GM19395 (cell line): ENCODE results near the gene PAGR1.
A peak's percentile ranks its signal among the peaks of the same experiment; 100 is the strongest.
"Not testable (repeated sequence)": the region's sequence is repeated elsewhere in the genome, so short reads cannot be mapped to it uniquely, and the experiment has no call there.

Experiments used
- ATAC-seq: cut with Tn5 transposase; IDR thresholded peaks from one replicate; pipeline ENCODE4 v1.9.1; 2021; ENCODE audit warnings: mild to moderate bottlenecking, moderate library complexity; ENCODE audit not compliant: unreplicated experiment

The PAGR1 gene

DNA sequence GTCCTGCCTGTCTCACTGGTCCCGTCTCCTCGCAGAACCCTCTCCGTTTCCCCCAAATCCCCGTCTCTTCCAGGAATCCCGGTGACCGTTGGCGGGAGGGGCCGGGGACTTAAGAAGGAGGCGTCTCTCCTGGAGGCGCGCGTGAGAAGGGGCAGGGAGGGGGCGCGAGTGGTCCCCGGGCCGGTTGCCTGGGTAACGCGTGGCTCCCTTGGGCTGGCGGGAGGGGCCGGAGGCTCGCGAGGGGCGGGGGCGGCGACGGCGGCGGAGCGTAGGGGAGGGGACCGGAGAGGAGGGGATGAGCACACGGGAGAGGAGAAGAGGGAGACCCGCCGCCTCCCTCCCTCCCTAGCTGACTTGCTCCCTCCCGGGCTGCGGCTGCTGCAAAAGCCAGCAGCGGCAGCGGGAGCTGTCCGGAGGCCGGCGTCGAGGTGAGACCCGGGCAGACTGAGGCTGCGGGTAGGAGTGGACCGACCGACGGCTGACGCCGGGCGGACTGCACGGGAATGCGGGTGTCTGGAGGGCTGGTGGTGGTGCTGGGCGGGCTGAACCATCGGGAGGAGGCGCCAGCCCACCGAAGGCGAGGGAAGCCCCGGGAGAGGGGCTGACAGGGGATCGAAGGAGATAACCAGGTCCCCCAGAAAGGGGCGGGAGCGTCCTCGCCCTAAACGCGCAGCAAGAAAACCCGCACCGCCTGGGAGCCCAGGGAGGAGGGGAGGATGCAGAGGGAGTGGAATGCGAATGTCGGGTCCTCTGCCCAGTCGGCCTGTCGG is 3.9 kb upstream of the PAGR1 start, which contains the start of gene PRRT2:
Gene PRRT2 (plus strand): TSS at position 298 of the 770 bp plus-strand sequence. CDS start 862 bp downstream, outside the sequence.
- no peak for ATAC-seq

DNA sequence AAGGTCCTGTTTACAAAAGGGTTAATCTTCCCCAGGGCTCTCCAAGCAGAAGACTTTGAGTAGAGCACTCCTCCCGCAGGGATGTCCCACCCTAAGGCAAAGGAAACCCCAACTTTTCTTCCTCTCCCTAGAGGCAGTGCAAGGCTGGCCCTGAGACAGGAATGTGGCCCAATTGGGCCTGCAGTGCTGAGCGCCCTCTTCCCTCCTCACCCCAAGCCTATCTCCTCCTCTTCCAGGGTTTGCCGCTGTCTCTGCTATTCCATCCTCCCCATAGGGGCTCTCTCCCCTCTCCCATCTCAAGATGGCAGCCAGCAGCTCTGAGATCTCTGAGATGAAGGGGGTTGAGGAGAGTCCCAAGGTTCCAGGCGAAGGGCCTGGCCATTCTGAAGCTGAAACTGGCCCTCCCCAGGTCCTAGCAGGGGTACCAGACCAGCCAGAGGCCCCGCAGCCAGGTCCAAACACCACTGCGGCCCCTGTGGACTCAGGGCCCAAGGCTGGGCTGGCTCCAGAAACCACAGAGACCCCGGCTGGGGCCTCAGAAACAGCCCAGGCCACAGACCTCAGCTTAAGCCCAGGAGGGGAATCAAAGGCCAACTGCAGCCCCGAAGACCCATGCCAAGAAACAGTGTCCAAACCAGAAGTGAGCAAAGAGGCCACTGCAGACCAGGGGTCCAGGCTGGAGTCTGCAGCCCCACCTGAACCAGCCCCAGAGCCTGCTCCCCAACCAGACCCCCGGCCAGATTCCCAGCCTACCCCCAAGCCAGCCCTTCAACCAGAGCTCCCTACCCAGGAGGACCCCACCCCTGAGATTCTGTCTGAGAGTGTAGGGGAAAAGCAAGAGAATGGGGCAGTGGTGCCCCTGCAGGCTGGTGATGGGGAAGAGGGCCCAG is 3.0 kb upstream of the PAGR1 start:
- ATAC-seq: no peak

- no peak for ATAC-seq
Measured at GRCh38 chr16:29813644-29814562, 2.0 kb upstream of the PAGR1 start.

- no peak for ATAC-seq
Measured at GRCh38 chr16:29814592-29814991, 1.4 kb upstream of the PAGR1 start.

- no peak for ATAC-seq
Measured at GRCh38 chr16:29815032-29815721, 775 bp upstream of the PAGR1 start.

GRCh38 chr16:29816694-29817441 is 916 bp downstream of the PAGR1 start:
- ATAC-seq: peak; percentile 10

GRCh38 chr16:29818082-29818481 is 2.1 kb downstream of the PAGR1 start:
- no peak for ATAC-seq

DNA sequence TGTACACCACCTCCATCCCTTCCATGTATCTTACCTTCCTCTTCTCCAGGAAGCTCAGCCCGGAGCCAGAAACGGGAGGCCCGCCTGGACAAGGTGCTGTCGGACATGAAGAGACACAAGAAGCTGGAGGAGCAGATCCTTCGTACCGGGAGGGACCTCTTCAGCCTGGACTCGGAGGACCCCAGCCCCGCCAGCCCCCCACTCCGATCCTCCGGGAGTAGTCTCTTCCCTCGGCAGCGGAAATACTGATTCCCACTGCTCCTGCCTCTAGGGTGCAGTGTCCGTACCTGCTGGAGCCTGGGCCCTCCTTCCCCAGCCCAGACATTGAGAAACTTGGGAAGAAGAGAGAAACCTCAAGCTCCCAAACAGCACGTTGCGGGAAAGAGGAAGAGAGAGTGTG is 3.6 kb downstream of the PAGR1 start:
- ATAC-seq: no peak

DNA sequence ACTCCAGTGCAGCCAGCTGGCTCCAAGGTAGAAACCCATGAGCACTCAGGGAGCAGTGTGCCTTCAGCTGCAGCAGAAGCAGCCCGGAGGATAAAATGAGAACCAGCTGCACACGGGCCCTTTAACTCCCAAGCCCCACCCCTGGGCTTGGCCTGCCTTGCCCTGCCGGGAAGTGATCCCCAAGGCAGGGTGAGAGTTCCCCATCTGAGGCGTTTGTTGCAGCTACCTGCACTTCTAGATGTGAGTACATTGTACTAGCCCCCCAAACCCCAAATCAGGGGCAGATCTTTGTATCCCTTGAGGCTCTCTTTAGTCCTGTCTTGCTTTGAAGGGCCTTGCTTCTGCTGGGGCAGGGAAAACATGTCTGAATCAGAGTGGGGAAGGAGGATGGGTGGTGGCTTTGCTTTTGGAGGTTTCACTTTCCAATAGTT is 4.3 kb downstream of the PAGR1 start, which contains the start of gene MVP:
Gene MVP (plus strand): TSS at position 192 of the 431 bp plus-strand sequence. CDS start 10,088 bp downstream, outside the sequence.
- ATAC-seq: no peak

- ATAC-seq: no peak
Measured at GRCh38 chr16:29820730-29821642, 5.0 kb downstream of the PAGR1 start.

GRCh38 chr16:29821643-29822115 is 5.7 kb downstream of the PAGR1 start:
- no peak for ATAC-seq

DNA sequence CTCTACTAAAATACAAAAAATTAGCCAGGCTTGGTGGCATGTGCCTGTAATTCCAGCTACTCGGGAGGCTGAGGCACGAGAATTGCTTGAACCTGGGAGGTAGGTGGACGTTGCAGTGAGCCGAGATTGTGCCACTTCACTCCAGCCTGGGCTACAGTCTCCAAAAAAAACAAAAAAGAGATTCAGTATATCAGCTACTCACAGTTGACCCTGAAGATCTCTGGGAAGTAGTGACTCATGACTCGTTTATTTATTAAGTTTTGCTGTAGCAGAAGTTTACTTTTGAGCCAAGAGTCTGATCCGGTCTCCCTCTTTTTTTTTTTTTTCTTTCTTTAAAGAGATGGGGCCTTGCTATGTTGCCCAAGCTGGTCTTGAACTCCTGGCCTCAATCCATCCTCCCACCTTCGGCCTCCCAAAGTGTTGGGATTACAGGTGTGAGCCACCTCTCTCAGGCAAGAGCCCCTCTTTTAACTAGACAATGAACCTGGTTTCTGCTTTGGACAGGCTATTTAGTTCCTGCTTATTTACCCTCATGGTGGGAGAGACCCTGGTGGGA is 8.7 kb downstream of the PAGR1 start:
- ATAC-seq: no peak

DNA sequence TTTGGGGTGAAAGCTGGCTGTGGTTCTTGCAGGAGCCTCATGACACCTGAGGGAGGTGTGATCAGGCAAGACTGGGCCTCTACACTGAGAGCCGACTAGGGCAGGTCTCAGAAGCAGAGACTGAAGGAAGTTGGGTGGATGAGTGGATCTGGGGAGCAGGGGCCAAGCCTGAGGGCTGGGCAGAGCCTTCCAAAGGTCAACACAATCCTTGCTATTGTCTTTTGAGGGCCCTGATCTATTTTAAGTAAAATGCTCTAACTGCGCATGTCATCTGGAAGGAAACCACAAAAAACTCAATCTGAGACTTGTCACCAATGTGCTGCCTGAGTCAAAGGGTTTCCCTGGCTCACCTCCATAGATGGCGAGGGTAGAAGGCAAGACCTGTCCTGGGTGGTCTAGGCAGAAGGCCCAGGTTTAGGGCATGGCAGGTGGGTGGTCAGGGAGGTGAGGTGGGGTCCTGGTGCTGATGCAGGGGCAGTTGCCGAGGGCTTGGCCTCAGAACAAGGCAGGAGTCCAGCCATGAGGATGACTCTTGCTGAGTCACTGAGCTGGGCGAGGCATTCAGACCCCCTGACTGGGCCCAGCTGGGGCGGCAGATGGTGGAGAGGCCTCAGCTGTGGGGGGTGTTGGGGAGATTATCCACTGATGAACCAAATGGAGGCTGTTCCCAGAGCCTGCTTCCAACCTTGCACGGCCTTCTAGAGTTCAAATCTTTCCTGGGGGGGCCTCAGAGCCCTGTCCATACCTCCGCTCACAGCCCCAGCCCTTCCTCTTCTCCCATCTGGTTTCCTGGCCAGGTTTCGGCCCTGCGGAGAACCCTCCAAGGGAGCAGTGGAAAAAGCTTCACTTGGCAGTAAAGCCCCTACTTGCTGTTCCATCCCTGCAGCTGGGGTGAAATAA is 9.4 kb downstream of the PAGR1 start:
- no peak for ATAC-seq

DNA sequence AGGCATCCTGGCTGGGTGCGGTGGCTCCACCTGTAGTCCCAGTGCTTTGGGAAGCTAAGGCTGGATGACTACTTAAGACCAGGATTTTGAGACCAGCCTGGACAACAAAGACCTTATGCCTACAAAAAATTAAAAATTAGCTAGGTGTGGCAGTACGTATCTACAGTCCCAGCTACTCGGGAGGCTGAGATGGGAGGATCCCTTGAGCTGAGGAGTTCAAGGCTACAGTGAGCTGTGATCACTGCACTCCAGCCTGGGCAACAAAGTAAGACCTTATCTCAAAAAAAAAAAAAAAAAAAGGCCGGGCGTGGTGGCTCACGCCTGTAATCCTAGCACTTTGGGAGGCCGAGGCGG is 10.4 kb downstream of the PAGR1 start:
- ATAC-seq: no peak

DNA sequence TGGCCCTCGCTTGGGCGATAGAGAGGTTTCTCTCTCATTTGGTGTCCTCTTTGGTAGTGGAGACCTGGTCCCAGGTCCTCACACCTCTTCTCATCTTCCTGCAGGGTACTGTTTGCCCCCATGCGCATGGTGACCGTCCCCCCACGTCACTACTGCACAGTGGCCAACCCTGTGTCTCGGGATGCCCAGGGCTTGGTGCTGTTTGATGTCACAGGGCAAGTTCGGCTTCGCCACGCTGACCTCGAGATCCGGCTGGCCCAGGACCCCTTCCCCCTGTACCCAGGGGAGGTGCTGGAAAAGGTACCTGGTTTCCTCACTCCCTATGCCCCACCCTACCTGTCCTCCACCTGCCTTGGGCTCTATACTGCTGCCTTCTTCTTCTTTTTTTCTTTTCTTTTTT is 14.8 kb downstream of the PAGR1 start:
- ATAC-seq: no peak

- ATAC-seq: no peak
Measured at GRCh38 chr16:29831490-29831889, 15.5 kb downstream of the PAGR1 start.

- ATAC-seq: not testable (repeated sequence)
Measured at GRCh38 chr16:29833219-29833618, 17.3 kb downstream of the PAGR1 start.
